ENCODE data around the gene RAB8B. TPM values are rescaled to one million over a fixed set of nuclear protein-coding genes. Genes with fewer than 3 reads are reported as not detected.

The RAB8B gene
- total and polyA plus RNA-seq, 2 of the 13 experiments (the other 11 are each of a cell fraction or from before 2014, with no cell fraction given) = 6.8 to 14.2 TPM

GRCh38 chr15:63157118-63157843 lies 32.1 kb upstream of the RAB8B start, which contains the start of gene RPS27L (continued):
- TF ChIP-seq ZBTB10 (CRISPR knock-in tag; IDR thresholded peaks at IDR 0.05; ENCODE audit: borderline replicate concordance) (peak; percentile 14; the same call in 1 of the 2 replicates), FOXC1 (CRISPR knock-in tag; IDR thresholded peaks at IDR 0.05; ENCODE audit: borderline replicate concordance) (peak; percentile 77; the same call in 1 of the 2 replicates), AGO2 (optimal IDR thresholded peaks at IDR 0.05; ENCODE audit: low read depth, low read length) (peak; percentile 92), HNF1A (IDR thresholded peaks at IDR 0.05; ENCODE audit: low read depth) (no peak), HNF1A (CRISPR knock-in tag; IDR thresholded peaks at IDR 0.05; ENCODE audit: borderline replicate concordance) (no peak), ZNF124 (CRISPR knock-in tag; IDR thresholded peaks at IDR 0.05) (no peak; the same call in 1 of the 2 replicates), ZBED4 (CRISPR knock-in tag; IDR thresholded peaks at IDR 0.05; ENCODE audit: borderline replicate concordance) (no peak), KAT8 (CRISPR knock-in tag; IDR thresholded peaks at IDR 0.05) (peak; percentile 90), KLF6 (CRISPR knock-in tag; IDR thresholded peaks at IDR 0.05) (peak; percentile 96), YEATS4 (CRISPR knock-in tag; IDR thresholded peaks at IDR 0.05; ENCODE audit: borderline replicate concordance) (peak; percentile 98), TBL1XR1 (IDR thresholded peaks at IDR 0.05; ENCODE audit: borderline replicate concordance, low read length, partially characterized antibody) (no peak), REST (IDR thresholded peaks at IDR 0.05; ENCODE audit: borderline replicate concordance in 1 of 2, low read depth in 1 of 2, low read length in 2 of 2) (peak in 1 of 2 experiments; percentile 68; a peak in 1 of 4 replicates), ZNF678 (CRISPR knock-in tag; IDR thresholded peaks at IDR 0.05) (no peak; the same call in 1 of the 2 replicates)

All from HepG2 (cell line).